ENCODE measurements around the gene PLEKHG5.

GRCh38 chr1:6515771-6516170 is 24.3 kb upstream of the PLEKHG5 start:
- TF ChIP-seq EGR1 (IDR thresholded peaks at IDR 0.05) (no peak), MAX (IDR thresholded peaks at IDR 0.05) (no peak), USF1 (IDR thresholded peaks at IDR 0.05) (no peak), EP300 (IDR thresholded peaks at IDR 0.05; ENCODE audit: borderline replicate concordance) (no peak), REST (IDR thresholded peaks at IDR 0.05; ENCODE audit: low read depth) (no peak), TAF1 (IDR thresholded peaks at IDR 0.05; ENCODE audit: low read depth) (no peak), CREB1 (IDR thresholded peaks at IDR 0.05; ENCODE audit: low read depth) (no peak), TEAD4 (IDR thresholded peaks at IDR 0.05) (no peak), CEBPB (IDR thresholded peaks at IDR 0.05) (no peak)
